HepG2 (cell line): Measurements from ENCODE around the gene PSEN1. TPM values are rescaled to one million over a fixed set of nuclear protein-coding genes. Genes with fewer than 3 reads are reported as not detected.
A peak's percentile ranks its signal among the peaks of the same experiment; 100 is the strongest.

ENCODE experiments used
- ATAC-seq: fragments of 200-7000 bp; cut with Tn5 transposase; 3 replicates; pipeline ENCODE4 v1.9.1; 2020; ENCODE audit warnings: mild to moderate bottlenecking, moderate library complexity
- Bru-seq: library from RNA; stranded (reverse); fragments of 400-500 nt; gene quantifications from one replicate; lab custom pipeline; 2021; lab: Mats Ljungman, UMichigan
- BruChase-seq, 2 experiments: library from RNA; stranded (reverse); fragments of 400-500 nt; gene quantifications; one replicate each; lab custom pipeline; 2021; lab: Mats Ljungman, UMichigan
- BruUV-seq: library from RNA; stranded (reverse); fragments of 400-500 nt; replicated peaks from 2 replicates; lab custom pipeline; 2021; lab: Mats Ljungman, UMichigan
- CTCF ChIA-PET: fragments of 300-600 bp; formaldehyde crosslinking; extraction: SDS; loops from one replicate; lab custom pipeline; 2021; ENCODE audit warnings: low total read pairs, inconsistent platforms, low intra/inter-chr PET ratio; lab: Yijun Ruan, JAX
- POLR2A ChIA-PET: fragments of 350-600 bp; sonication (Branson Sonifier 250); formaldehyde crosslinking; loops from one replicate; lab custom pipeline; 2020; ENCODE audit warnings: antibody characterized with exemption, inconsistent platforms; lab: Yijun Ruan, JAX
- DNase-seq: peaks from one replicate; pipeline ENCODE4 v3.0.0-alpha.2; 2015; ENCODE audit warnings: low spot score
- FAIRE-seq: peaks from 3 replicates; lab custom pipeline; 2011; peaks lifted over from hg19 to GRCh38; lab: Jason Lieb, UNC
- H2AFZ ChIP-seq: one replicate; pipeline ENCODE4 v1.6.1; 2011; ENCODE audit warnings: low read length, inconsistent platforms
- H3K27ac ChIP-seq: fragments of 300-600 bp; 3 replicates; pipeline ENCODE4 v1.8.0; 2011; ENCODE audit warnings: mixed run types, mild to moderate bottlenecking, mixed read lengths, low read length, inconsistent platforms; ENCODE audit not compliant: insufficient read depth; ENCODE audit errors: extremely low read length
- H3K27me3 ChIP-seq, 2 experiments: fragments of 200-600 bp in 1 of 2; 2 replicates in 1 of 2; 3 replicates in 1 of 2; pipeline versions ENCODE4 v1.6.0 to v1.8.0; 2011; ENCODE audit warnings: low read length in 2 of 2, mild to moderate bottlenecking in 2 of 2, moderate library complexity in 2 of 2, inconsistent platforms in 1 of 2; ENCODE audit not compliant: insufficient read depth in 2 of 2, control insufficient read depth in 1 of 2
- H3K36me3 ChIP-seq, 2 experiments: fragments of 200-600 bp in 1 of 2; replicated peaks in 1 of 2; 2 replicates in 1 of 2; 3 replicates in 1 of 2; pipeline versions ENCODE4 v1.5.1 to v1.8.0; 2011; ENCODE audit warnings: low read length in 2 of 2, inconsistent platforms in 1 of 2; ENCODE audit not compliant: insufficient read depth in 2 of 2, control insufficient read depth in 1 of 2
- H3K4me1 ChIP-seq: 2 replicates; pipeline ENCODE4 v1.5.1; 2012; ENCODE audit warnings: low read length, inconsistent platforms; ENCODE audit not compliant: insufficient read depth
- H3K4me2 ChIP-seq: 2 replicates; pipeline ENCODE4 v1.6.0; 2011; ENCODE audit warnings: low read depth, low read length, inconsistent platforms
- H3K4me3 ChIP-seq, 3 experiments: fragments of 200-600 bp in 1 of 3; sonication (generic), shearing (Covaris generic) in 1 of 3; replicated peaks in 1 of 3; 2 replicates each; pipeline ENCODE4 v1.5.1; 2011 to 2016; ENCODE audit warnings: low read length in 3 of 3, inconsistent platforms in 2 of 3, low read depth in 2 of 3, mild to moderate bottlenecking in 2 of 3, control low read depth in 1 of 3, mixed read lengths in 1 of 3; ENCODE audit not compliant: insufficient read depth in 1 of 3
- H3K79me2 ChIP-seq: one replicate; pipeline ENCODE4 v1.6.1; 2011; ENCODE audit warnings: low read length, inconsistent platforms; ENCODE audit not compliant: insufficient read depth
- H3K9ac ChIP-seq: 2 replicates; pipeline ENCODE4 v1.6.0; 2011; ENCODE audit warnings: mild to moderate bottlenecking, low read depth, low read length, inconsistent platforms; ENCODE audit not compliant: insufficient read depth
- H3K9me3 ChIP-seq: 2 replicates; pipeline ENCODE4 v1.5.1; 2012; ENCODE audit warnings: mild to moderate bottlenecking, low read length
- H4K20me1 ChIP-seq: 2 replicates; pipeline ENCODE4 v1.6.0; 2011; ENCODE audit warnings: inconsistent platforms, mild to moderate bottlenecking, low read length, moderate library complexity; ENCODE audit not compliant: insufficient read depth
- ELF1 ChIP-seq: sonication (generic); formaldehyde crosslinking; IDR thresholded peaks from 2 replicates; pipeline ENCODE4 v1.4.0; 2020; ENCODE audit warnings: missing genetic modification reagents
- FOSL1 ChIP-seq: sonication (generic); formaldehyde crosslinking; IDR thresholded peaks from 2 replicates; pipeline ENCODE4 v1.9.0; 2021; ENCODE audit warnings: missing genetic modification reagents, borderline replicate concordance
- HOXA3 ChIP-seq: sonication (generic); formaldehyde crosslinking; IDR thresholded peaks from 2 replicates; pipeline ENCODE4 v1.5.0; 2020; ENCODE audit warnings: missing genetic modification reagents
- JUN ChIP-seq: sonication (generic); formaldehyde crosslinking; IDR thresholded peaks from 2 replicates; pipeline ENCODE4 v1.4.0; 2020; ENCODE audit warnings: mild to moderate bottlenecking, missing genetic modification reagents
- KDM3A ChIP-seq: IDR thresholded peaks from 2 replicates; pipeline ENCODE4 v1.6.1; 2018; ENCODE audit warnings: low read depth, missing compliant biosample characterization
- MTF1 ChIP-seq: sonication (generic); formaldehyde crosslinking; IDR thresholded peaks from 2 replicates; pipeline ENCODE4 v1.5.0; 2020; ENCODE audit warnings: missing genetic modification reagents
- NFAT5 ChIP-seq: sonication (generic); formaldehyde crosslinking; IDR thresholded peaks from 2 replicates; pipeline ENCODE4 v1.4.0; 2020; ENCODE audit warnings: missing genetic modification reagents
- RBFOX2 ChIP-seq: fragments of 200-400 bp; formaldehyde crosslinking; IDR thresholded peaks from 2 replicates; pipeline ENCODE4 v1.6.1; 2017; ENCODE audit warnings: low read depth, mild to moderate bottlenecking, low read length
- SP5 ChIP-seq: IDR thresholded peaks from 2 replicates; pipeline ENCODE4 v1.6.1; 2016; ENCODE audit warnings: low read depth, borderline replicate concordance
- TAF1 ChIP-seq: sonication (generic); formaldehyde crosslinking; IDR thresholded peaks from 2 replicates; pipeline ENCODE4 v1.4.0; 2020; ENCODE audit warnings: missing genetic modification reagents
- ZNF256 ChIP-seq: sonication (generic); formaldehyde crosslinking; conservative IDR thresholded peaks from 2 replicates; pipeline ENCODE4 v1.4.0; 2020; ENCODE audit warnings: missing genetic modification reagents
- ZNF850 ChIP-seq: sonication (generic); formaldehyde crosslinking; conservative IDR thresholded peaks from 2 replicates; pipeline ENCODE4 v1.9.0; 2021; ENCODE audit warnings: mild to moderate bottlenecking, missing genetic modification reagents
- WGBS: methylation state at CpG from one replicate; pipeline ENCODE4 v1.1.6; 2017; ENCODE audit warnings: low lambda C conversion rate; 5-methylcytosine and 5-hydroxymethylcytosine counted together
- in situ Hi-C: cut with HindIII; loops from 2 replicates; pipeline ENCODE4 v1.10.0; 2017; ENCODE audit warnings: low pct_unique_long_range_greater_than_20kb; ENCODE audit not compliant: extremely low pct_ligation_motif_present
- intact Hi-C: fragments of 100-400 bp; cut with micrococcal nuclease; formaldehyde crosslinking; loops from one replicate; pipeline ENCODE4 v1.10.0; 2022; ENCODE audit not compliant: unreplicated experiment
- long read RNA-seq, 2 experiments: library from RNA in 1 of 2; library from polyadenylated mRNA in 1 of 2; stranded (forward) in 1 of 2; unstranded in 1 of 2; transcript quantifications; one replicate each; pipeline ENCODE4 v2.0.0, GENCODE V29; 2019 to 2022
- polyA minus RNA-seq, 3 experiments: library from RNA; depleted of rRNA, polyadenylated mRNA; stranded (reverse); fragments of >200 nt; gene quantifications; 2 replicates each; pipeline ENCODE4 v1.2.3, GENCODE V29; 2011; ENCODE audit warnings: low replicate concordance in 1 of 3
- polyA plus RNA-seq, 8 experiments: library from polyadenylated mRNA; depleted of rRNA in 3 of 8; stranded (reverse) in 7 of 8; unstranded in 1 of 8; fragments of >200 nt; fragmentation: Illumina TruSeq in 4 of 8; extraction: Trizol in 4 of 8; gene quantifications; 2 replicates each; pipeline versions ENCODE4 v1.2.1 to v1.2.3, GENCODE V29; 2011 to 2016; ENCODE audit warnings: low read depth in 4 of 8, missing spikeins in 1 of 8, mixed read lengths in 1 of 8; ENCODE audit not compliant: insufficient read depth in 1 of 8
- total RNA-seq, 5 experiments: library from RNA; depleted of rRNA; stranded (reverse); fragments of >200 nt; fragmentation: Illumina TruSeq; extraction: Trizol; gene quantifications; 2 replicates each; pipeline ENCODE4 v1.2.3, GENCODE V29; 2016; ENCODE audit warnings: low read depth in 1 of 5

Gene PSEN1
- total RNA-seq (2016; rRNA removed; fragmentation: Illumina TruSeq; extraction: Trizol) (21.8 and 26.6 TPM in 2 replicates), polyA plus RNA-seq (2011; rRNA removed) (12.5 and 14.5 TPM in 2 replicates), polyA minus RNA-seq (2011; rRNA and poly(A)+ RNA removed; ENCODE audit: low replicate concordance) (26.0 and 50.2 TPM in 2 replicates), Bru-seq, nascent RNA (percentile 66 among the genes with signal in this experiment), BruChase-seq, experiment 1, labeled RNA remaining after a 6-hour chase (percentile 76 among the genes with signal in this experiment), BruChase-seq, experiment 2, labeled RNA remaining after a 2-hour chase (percentile 71 among the genes with signal in this experiment)
- total RNA-seq (2016; cell fraction: cytosol; rRNA removed; fragmentation: Illumina TruSeq; extraction: Trizol; ENCODE audit: low read depth), result 40.0 and 40.8 TPM in 2 replicates
- total RNA-seq (2016; cell fraction: insoluble cytoplasmic fraction; rRNA removed; fragmentation: Illumina TruSeq; extraction: Trizol), result 20.3 and 28.0 TPM in 2 replicates
- 14.7 and 16.1 TPM in 2 replicates for total RNA-seq (2016; cell fraction: membrane; rRNA removed; fragmentation: Illumina TruSeq; extraction: Trizol)
- 28.1 and 31.5 TPM in 2 replicates for total RNA-seq (2016; cell fraction: nucleus; rRNA removed; fragmentation: Illumina TruSeq; extraction: Trizol)
- polyA plus RNA-seq (2011; cell fraction: cytosol; rRNA removed), result 9.0 and 16.0 TPM in 2 replicates
- 8.4 and 11.2 TPM in 2 replicates for polyA plus RNA-seq (2011; cell fraction: nucleus; rRNA removed)
- polyA plus RNA-seq (2012), result 29.3 and 37.7 TPM in 2 replicates
- polyA plus RNA-seq (2016; cell fraction: cytosol; fragmentation: Illumina TruSeq; extraction: Trizol; ENCODE audit: low read depth), result 2.8 and 3.4 TPM in 2 replicates
- 17.3 and 21.3 TPM in 2 replicates for polyA plus RNA-seq (2016; cell fraction: insoluble cytoplasmic fraction; fragmentation: Illumina TruSeq; extraction: Trizol; ENCODE audit: low read depth)
- polyA plus RNA-seq (2016; cell fraction: membrane; fragmentation: Illumina TruSeq; extraction: Trizol; ENCODE audit: low read depth), result 7.1 and 8.4 TPM in 2 replicates
- 37.7 and 38.2 TPM in 2 replicates for polyA plus RNA-seq (2016; cell fraction: nucleus; fragmentation: Illumina TruSeq; extraction: Trizol; ENCODE audit: insufficient read depth, low read depth)
- 22.2 and 36.3 TPM in 2 replicates for polyA minus RNA-seq (2011; cell fraction: cytosol; rRNA and poly(A)+ RNA removed)
- 24.5 and 28.5 TPM in 2 replicates for polyA minus RNA-seq (2011; cell fraction: nucleus; rRNA and poly(A)+ RNA removed)
- long read RNA-seq, experiment 1, full-length matches to known transcripts, result 16 of 26 reads
- long read RNA-seq, experiment 1, partial matches to known transcripts, result 5 of 26 reads
- long read RNA-seq, experiment 1, other reads (novel, unspliced or antisense), result 5 of 26 reads
- long read RNA-seq, experiment 2, full-length matches to known transcripts, result 39 of 119 reads
- long read RNA-seq, experiment 2, partial matches to known transcripts, result 51 of 119 reads
- long read RNA-seq, experiment 2, other reads (novel, unspliced or antisense), result 29 of 119 reads

- ATAC-seq (peak; percentile 91), FAIRE-seq (no peak), DNase-seq (peak; percentile 84)
- no peaks in the 10 kb centered on the region for H4K20me1 ChIP-seq
- CTCF ChIA-PET, result no interaction called here
- peak within 1 kb of the TSS; percentile 93 for H3K4me2 ChIP-seq
- in situ Hi-C loops (no loop called here), intact Hi-C loops (loop anchor here (5.0 kb wide), 1 partner anchor 79 kb away; the partner anchor contains the start of gene RBM25)
- H3K27me3 ChIP-seq, result no peaks in the 10 kb centered on the region; a peak in 1 of 5 replicates
- H3K9me3 ChIP-seq, result no peaks in the 10 kb centered on the region
- 1% methylated on average over 14 of the region's 71 CpGs for WGBS
- no TSS peak for BruUV-seq
- H3K27ac ChIP-seq, result peak within 1 kb of the TSS; percentile 73
- H2AFZ ChIP-seq, result peak within 1 kb of the TSS; percentile 95
- peaks cover 28% of the 10 kb centered on the region for H3K79me2 ChIP-seq
- peaks cover 16% of the 10 kb centered on the region for H3K4me1 ChIP-seq
- no peaks in the 10 kb centered on the region for H3K36me3 ChIP-seq
- POLR2A ChIA-PET, result interaction anchor here (0.7 to 3.2 kb wide), 6 partner anchors 13 to 354 kb away, joined by 3 to 21 read pairs (median 4); partner anchors contain the start of genes RBM25 and RIOX1
- peak within 1 kb of the TSS; percentile 87 to 92 (median 87) for H3K4me3 ChIP-seq
- H3K9ac ChIP-seq, result peak within 1 kb of the TSS; percentile 74
- TF ChIP-seq HOXA3 (CRISPR knock-in tag) (peak; percentile 49; the same call in 1 of the 2 replicates), ZNF850 (CRISPR knock-in tag) (no peak), ZNF256 (no peak), FOSL1 (CRISPR knock-in tag) (no peak), SP5 (peak; percentile 32; the same call in 1 of the 2 replicates), KDM3A (CRISPR knock-in tag) (no peak; the same call in 1 of the 2 replicates), TAF1 (peak; percentile 83), ELF1 (CRISPR knock-in tag) (peak; percentile 48), JUN (no peak), MTF1 (CRISPR knock-in tag) (no peak), RBFOX2 (peak; percentile 87), NFAT5 (CRISPR knock-in tag) (no peak)
Measured at GRCh38 chr14:73136387-73137225, at the start of gene PSEN1. TSS of gene PSEN1 (plus strand) at chr14:73136507. CDS start at chr14:73148020, 11,513 bp downstream.
